Measurements from ENCODE around the gene TNNI2.

DNA sequence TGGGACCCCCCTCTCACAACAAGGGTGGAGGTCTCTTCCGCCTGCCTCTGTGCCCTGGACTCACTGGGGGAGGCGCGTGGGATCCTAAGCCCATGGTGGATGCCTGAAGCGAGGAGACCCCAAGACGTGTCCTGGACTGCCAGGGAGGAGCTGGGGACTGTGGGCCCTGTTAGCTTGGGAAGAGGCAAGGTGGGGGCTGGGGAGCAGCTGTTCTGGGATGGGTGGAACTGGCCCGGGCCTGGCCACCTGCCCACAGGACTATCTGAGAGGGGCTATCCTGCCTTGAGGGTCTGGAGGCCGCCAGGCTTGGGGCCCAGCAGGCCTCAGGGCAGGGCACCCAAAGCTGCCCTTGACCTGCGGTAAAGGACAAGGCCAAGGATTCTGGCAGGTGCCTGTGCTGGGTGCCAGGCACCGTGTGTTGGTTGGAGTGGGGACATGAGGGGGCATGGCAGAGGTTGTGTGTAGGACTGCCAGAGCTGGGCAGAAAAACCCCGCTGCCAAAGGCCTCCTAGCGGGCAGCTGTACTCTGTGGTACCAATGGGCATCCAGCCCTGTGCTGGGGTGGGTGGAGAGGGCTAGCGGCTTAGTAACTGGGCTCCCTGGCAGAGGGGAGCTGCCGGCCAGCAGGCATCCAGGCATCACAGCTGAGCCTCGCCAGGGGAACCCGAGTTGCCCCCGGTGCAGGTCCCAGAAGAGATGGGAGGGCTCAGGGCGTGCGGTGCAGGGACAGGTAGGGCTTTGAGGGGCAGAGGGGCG lies 14.8 kb downstream of the TNNI2 start:
- TF ChIP-seq POLR2A (IDR thresholded peaks at IDR 0.05; ENCODE audit: extremely low read depth, insufficient read length) (no peak), MYC (IDR thresholded peaks at IDR 0.05; ENCODE audit: low read depth, low read length) (no peak)
- TF ChIP-seq, protein P1, sequence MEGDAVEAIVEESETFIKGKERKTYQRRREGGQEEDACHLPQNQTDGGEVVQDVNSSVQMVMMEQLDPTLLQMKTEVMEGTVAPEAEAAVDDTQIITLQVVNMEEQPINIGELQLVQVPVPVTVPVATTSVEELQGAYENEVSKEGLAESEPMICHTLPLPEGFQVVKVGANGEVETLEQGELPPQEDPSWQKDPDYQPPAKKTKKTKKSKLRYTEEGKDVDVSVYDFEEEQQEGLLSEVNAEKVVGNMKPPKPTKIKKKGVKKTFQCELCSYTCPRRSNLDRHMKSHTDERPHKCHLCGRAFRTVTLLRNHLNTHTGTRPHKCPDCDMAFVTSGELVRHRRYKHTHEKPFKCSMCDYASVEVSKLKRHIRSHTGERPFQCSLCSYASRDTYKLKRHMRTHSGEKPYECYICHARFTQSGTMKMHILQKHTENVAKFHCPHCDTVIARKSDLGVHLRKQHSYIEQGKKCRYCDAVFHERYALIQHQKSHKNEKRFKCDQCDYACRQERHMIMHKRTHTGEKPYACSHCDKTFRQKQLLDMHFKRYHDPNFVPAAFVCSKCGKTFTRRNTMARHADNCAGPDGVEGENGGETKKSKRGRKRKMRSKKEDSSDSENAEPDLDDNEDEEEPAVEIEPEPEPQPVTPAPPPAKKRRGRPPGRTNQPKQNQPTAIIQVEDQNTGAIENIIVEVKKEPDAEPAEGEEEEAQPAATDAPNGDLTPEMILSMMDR (IDR thresholded peaks at IDR 0.05; ENCODE audit: low read depth, low read length), result no peak
- TF ChIP-seq, protein P2, sequence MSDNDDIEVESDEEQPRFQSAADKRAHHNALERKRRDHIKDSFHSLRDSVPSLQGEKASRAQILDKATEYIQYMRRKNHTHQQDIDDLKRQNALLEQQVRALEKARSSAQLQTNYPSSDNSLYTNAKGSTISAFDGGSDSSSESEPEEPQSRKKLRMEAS (IDR thresholded peaks at IDR 0.05; ENCODE audit: low read depth, low read length), result no peak

Measured in NB4 (cell line).